Measurements from ENCODE around the gene IQSEC1.
A peak's percentile ranks its signal among the peaks of the same experiment; 100 is the strongest.

Gene IQSEC1

DNA sequence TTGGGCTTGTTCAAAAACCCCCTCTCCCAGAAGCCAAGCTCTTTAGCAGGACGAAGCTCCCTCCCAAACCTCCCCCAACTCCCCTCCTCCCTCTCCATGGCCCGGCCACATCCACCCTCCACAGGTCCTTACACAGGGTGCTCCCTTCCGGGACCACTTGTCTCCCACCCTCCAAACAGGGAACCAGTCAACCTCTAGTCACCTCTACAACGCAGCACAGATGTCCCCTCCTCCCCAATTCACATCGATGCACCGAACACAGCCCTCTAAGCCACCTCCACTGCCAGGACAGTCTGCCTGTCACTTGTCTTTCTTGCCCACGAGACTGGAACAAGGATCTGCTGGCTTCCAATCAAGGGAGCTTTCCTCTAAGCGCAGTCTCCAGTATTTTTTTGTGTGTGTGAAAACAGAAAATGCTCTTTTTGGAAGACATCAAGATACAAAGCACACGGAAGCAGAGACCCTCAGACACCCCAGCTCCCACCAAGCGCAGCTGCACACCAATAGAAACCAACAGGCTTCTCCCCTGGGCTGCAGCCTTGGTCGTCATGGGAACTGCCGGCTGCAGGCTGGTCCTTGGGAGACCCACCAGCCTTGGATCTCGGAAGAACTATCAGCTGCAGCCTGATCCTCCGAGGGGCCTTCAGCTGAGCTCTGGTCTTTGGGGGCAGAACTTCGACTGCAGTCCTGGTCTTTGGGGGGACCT lies 26.5 kb downstream of the IQSEC1 start:
- DNase-seq = no peak

DNA sequence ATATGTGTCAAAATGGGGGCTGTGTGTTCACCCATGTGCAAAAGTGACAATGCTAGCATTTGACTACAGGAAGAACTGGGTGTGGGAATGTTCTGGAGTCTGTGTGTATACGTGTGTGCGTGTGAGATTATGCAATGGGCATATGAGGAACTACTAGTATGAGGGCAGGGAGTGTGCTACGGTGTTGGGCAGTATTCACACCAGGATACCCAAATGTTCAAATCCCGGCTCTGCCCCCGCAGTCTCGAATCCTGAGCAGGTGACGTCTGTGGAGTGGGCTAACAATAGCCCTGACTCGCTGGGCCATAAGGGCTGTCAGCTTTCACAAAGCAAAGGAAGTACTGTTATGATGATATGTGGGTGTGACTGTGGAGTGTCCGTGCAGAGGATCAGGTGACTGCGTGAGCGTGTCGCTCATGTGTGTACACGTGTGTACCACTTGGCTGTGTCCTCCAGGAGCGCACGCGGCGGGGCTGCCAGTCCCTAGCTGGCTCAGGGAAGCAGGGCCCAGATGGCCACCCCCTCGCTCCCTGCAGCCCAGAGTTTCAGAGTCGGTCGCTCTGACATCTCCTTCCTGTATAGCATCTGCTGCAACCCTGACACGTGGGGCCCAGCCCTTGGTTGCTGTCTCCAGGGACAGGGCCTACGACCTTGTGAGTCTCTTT lies 27.2 kb downstream of the IQSEC1 start:
- no peak for DNase-seq

DNA sequence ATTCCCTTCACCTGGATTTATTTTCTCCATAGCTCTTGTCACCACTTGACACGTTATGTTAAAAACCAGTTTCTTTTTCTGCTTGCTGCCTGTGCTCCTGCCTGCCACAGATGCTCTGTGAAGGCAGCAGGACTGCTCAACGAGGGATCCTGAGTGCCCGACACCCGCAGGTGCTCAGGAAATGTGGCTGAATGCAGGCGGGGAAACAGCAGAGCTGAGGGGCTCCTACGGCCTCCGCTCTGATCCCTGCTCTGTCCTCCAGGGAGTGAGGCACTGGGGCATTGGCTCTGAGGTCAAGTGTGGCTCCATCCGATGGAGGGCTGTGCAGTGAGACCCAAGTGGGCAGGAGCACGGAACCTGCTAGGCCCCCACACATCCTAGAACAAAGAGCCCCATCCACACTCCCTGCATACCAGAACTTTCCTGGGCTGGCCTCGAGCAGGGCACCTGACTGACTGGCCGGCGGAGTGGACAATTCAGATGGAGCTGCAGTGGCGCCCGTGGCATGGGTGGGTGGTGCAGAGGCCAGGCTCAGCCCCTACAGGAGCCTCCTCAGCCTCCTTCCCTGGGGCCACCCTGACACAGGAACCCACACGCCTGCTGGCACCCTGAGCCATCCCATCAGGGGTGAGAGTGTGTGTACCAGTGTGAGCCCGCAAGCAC lies 27.9 kb downstream of the IQSEC1 start:
- no peak for DNase-seq

DNA sequence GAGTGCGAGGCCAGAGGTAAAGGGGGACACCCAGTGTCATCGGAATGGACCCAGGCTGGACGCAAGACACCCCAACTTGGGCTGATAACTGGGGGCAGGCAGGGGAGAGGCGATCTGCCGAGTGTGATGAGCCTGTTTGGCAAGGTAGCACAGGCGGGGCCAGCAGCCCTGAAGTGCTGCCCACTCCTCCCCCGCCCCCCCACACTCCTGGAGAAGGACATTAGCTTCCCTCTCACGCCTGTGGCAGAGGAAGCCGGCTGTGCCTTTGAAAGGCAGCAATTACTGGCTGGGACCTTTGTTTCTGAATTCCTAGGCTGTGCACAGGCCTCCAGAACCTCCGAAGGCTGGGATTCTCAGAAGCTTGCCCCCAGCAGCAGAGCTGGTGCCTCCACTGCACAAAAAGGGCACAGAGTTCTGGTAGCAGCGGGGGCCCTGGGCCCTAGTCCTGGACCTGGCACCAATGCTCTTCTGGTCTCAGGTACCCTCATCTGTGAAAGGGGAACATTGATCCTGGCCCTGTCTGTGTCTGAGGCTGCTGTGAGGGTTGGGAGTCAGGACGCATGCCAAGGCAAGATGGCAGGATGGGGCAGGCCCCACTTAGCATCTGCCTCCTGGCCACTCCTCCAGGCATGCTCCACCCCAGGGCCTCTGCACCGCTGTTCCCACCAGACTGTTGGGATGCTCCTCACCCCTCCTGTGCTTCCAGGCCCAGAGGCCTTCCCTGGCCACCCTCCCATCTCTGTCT lies 28.6 kb downstream of the IQSEC1 start:
- DNase-seq = no peak

DNA sequence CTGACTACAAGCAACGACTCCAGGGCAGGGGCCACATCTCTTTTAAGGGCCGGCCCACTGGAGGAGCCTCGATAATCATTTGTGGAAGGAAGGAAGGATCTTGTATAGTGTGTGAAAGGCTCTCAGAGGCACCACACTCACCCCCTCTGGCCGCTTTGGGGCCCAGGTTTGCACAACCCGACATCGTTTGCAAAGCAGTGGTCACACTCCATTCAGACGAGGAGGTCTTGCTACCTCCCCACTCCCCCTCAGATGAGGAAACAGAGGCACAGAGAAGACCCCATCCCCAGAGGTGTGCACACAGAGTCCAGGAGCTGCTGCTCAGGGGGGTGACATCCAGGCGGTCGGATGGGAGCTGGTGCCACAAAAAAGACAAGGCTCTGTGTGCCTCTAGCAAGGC lies 29.6 kb downstream of the IQSEC1 start:
- DNase-seq = no peak

DNA sequence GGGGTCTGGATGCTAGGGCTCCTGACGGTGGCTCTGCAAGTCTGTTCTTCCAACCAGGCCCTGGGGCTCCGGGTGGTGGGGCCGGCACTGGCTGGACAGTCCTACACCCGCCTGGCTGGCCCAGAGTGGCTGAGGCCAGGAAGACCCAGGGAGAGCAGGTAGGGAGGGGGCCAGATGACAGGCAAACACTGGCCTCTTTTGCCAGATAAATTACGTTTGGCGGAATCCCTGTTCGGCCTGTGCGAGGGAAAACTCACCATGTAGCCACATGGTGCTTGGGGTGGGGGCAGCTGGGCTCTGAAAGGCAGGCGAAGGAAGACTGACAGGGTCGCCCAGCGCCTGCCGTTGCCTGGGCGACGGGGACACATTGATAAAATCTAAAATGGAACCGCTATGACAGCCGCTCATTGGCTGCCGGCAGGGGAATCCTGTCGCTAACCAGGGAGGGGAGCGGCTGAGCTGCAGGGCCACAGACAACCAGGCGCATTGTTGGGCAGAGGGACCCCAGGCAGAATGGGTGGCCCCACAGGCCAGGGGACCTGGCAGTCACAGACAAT lies 30.4 kb downstream of the IQSEC1 start:
- DNase-seq = no peak

DNA sequence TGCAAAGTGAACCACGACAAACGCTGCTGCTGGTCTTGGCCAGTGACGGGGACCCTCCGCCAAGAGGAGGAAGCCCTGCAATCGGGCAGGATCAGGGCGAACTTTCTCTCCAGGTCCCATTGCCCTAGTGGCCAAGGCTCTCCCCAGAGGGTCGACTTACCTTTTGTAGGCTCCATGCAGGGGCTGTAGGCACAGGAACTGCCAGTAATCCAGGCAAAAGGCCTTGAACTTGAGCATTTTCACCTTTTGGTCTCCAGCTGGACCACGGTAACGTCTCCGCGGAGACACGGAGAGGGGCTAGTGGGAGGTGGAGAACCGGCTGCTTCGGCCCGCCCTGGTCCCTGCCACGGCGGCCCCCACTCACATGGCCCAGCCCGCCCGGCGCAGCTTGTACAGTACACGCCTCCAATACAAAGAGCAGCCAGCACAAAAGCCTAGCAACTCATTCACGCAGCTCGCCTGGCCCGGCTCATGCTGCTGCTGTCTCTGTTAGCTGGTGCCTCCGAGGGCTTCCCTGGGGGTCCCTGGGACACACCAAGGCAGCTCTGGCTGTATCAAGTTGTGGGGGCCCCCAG lies 31.0 kb downstream of the IQSEC1 start:
- DNase-seq = no peak

DNA sequence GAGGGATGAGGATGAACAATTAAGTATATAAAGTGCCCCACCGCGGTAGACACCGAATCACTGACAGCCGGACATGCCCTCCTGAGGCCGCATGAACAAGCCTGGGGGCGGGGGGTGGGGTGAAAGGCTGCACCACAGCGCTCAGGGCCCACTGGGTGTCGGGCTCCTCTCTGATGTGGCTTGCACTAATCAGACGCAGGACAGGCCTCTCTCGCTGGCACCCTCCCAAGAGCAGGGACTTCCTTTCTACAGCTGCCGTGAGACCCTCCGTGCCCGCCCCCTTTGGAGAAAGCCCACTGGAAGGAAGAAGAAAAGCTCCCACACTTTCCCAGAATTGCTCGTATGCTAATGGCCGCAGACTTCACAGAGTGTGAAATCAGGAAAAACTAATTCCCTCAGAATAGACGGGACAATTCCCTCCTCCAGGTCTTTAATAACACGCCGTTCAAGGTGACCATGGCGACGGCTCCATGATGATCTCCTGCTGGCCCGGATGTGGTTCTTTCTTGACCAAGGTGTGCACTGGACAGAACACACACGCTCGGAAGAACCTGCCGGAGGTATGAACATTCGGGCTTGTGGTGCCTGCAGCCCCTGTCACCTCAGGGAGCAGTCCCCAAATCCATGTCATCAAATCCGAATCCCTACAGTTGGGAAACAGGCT lies 32.0 kb downstream of the IQSEC1 start:
- no peak for DNase-seq

DNA sequence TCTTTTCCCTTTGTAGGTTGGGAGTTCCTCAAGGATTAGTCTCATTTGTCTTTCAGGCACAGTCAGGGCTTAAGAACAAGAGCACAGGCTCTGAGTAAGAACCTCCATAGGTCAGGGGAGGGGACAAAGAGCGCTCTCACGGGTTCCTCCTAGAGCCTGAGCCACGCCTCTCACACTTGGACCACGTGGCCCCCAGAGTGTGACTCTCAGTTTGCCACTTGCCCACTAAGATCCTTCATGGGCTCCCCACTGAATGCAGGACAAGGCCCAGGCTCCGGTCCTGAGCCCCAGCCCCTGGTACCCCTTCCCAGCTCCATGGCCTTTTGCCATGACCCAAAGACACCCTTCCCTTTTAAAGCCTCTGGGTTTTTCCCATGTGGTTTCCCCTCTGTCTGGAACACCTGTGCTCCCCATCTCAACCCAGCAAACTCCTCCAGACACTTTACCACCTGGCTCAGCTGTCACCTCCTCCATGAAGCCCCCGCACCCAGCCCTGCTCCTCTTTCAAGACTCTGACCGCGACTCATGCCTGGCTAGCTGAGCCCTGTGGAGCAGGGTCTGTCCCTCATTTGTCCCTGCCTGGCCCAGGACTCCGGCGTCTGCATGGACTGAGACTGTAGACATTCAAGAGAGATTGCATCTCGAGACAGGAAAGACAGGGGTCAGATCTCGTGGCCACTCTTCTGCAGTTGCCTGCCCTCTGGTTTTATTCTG lies 32.7 kb downstream of the IQSEC1 start:
- peak; percentile 32 for DNase-seq

DNA sequence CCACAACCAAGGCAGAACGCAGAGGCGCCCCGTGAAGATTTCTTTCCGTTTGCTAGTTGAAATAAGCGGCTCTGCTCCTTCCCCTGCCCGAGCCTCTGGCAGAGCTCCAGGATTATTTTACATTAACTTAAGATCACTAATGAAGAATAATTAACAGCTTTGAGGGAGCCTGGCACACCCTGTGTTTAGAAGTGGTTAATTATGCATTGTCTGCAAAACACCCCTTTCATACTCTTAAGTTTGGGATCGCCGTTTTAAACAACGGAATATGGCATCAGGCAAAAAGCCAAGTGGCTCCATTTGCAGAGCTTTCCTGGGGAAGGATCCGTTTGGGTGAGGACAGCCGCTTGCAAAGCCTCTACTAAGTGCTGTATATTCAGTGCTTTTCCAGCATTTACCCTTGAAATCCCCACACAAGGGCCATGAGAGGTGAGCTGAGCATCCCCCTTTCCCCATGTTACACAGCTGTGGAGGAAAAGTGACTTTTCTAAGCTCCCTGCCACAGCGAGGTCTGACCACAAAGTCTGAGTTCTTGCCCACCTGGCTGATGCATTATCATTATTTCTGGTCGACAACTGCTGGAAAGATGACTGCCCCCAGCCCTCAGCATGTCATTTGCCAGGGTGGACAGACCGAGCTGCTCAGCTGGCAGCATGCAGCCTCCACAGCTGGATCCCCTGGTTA lies 33.9 kb downstream of the IQSEC1 start:
- DNase-seq = no peak

DNA sequence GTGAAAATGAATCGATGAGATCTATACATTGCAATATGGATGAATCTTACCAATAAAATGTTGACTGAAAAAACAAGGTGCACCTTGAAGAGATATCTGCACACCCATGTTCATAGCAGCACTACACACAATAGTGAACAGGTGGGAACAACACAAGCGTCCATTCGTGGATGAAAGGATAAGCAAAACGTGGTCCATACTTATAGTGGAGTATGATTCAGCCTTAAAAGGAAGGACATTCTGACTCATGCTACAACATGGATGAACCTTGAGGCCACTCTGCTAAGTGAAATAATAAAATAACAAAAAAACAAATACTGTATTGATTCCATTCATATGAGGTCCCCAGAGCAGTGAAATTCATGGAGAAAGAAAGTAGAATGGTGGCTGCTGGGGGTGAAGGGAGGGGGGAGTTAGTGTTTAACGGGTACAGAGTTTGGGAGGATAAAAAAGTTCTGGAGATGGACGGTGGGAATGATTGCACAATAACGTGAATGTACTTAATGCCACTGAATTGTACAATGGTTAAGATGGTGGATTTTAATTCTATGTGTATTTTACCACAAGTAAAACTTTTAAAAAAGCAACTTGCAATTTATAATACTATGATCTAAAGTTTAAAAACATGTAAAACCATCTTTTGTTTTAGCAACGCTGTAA lies 35.6 kb downstream of the IQSEC1 start:
- no peak for DNase-seq

DNA sequence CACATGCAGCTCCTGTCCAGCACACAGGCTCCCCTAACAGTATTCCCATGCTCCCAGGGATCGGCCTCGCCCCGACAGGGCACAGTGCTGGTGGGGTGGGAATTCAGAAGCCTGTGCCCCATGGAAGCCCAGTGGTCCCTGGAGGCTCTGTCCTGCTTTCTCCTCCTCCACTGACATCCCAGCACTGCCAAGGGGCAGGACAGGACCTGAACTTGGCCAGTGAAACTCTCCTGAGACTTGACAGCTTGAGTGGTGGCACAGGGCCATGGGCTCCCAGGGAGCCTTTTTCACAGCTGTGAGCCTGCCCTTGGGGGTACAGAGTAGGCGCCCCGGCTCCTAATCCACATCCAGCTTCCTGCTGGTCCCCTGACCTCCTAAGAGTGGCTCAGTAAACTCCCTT lies 38.4 kb downstream of the IQSEC1 start:
- DNase-seq = no peak

DNA sequence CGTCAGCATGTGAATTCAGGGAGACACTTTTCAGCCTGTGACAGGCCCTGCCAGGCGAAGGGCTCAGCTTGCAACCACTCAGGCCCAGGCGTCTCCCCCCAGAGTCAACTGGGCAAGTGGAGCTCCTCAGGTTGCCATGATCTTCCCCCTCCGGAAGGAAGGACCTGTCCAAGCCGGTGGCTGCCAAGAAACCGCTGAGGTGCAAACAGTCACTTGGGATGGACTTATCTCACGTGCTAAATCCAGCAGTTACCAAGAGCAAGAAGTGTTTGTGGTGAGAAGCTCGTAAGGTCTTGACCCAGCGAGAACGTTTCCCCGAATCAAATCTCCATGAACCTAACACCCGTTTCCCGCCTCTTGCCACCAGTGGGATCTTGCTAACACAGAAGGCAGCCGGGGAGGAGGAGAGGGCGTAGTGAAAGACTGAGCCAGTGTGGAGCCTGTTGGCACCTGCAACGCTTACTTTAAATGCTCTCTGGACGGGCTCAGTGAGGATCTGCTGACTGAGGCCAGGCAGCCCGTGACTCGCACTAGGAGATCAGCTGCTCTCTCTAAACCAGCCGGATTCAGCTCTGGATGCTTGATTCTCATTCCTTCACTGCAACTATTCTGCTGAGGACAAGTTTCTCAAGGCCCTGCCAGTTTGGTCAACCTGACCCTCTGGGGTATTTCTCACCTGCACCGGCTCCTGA lies 39.0 kb downstream of the IQSEC1 start:
- no peak for DNase-seq

DNA sequence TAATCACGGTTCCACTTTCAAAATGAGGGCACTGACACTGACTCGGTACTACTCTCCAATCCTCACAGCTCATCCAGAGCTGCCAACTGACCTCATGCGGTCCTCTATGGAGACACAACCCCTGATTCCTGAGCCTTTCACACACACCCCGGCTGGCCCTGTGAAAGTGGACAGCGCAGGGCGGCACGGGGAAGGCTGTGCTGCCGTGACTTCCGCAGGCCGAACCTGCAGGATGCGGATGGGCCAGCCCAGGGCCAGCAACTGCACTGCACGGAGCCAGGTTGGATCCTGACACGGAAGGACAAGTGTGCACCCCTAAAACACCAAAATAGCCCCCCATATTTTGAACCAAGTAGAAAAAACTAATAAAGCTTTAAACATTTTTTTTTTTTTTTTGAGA lies 41.0 kb downstream of the IQSEC1 start:
- no peak for DNase-seq

DNA sequence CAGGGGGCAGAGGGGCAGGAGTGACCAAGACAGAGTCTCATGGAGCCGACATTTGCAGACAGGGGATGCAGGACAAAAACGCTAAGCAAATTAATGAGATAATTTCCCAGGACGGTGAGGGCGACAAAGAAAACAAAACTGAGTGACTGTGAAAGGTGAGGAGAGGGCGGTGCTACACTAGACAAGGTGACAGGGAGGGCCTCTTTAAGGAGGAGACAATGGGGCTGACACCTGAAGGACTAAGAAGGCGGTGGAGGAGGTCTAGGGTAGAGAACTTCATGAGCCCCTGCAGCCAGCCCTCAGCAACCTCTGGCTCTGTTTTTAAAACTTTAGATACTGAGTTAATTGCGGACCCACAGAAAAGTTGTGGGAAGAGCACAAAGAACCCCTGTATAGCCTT lies 41.6 kb downstream of the IQSEC1 start:
- no peak for DNase-seq

DNA sequence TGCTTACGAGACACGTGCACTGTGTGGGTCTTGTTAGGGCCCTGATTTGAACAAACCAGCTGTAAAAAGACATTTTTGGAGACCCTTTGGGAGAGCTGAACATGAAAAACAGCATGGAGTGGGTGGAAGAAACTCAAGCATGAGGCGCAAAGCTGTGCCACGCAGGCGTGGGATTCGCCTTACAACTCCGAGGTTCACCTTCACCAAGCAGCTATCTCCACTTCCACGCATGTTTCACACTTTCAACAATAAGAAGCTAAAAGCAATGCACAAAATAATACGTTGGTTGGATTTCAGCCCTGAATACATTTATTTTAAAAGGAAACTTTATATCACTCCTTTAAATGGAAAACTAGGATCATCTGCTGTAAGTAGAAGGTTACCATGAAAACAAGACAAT lies 42.5 kb downstream of the IQSEC1 start:
- no peak for DNase-seq

DNA sequence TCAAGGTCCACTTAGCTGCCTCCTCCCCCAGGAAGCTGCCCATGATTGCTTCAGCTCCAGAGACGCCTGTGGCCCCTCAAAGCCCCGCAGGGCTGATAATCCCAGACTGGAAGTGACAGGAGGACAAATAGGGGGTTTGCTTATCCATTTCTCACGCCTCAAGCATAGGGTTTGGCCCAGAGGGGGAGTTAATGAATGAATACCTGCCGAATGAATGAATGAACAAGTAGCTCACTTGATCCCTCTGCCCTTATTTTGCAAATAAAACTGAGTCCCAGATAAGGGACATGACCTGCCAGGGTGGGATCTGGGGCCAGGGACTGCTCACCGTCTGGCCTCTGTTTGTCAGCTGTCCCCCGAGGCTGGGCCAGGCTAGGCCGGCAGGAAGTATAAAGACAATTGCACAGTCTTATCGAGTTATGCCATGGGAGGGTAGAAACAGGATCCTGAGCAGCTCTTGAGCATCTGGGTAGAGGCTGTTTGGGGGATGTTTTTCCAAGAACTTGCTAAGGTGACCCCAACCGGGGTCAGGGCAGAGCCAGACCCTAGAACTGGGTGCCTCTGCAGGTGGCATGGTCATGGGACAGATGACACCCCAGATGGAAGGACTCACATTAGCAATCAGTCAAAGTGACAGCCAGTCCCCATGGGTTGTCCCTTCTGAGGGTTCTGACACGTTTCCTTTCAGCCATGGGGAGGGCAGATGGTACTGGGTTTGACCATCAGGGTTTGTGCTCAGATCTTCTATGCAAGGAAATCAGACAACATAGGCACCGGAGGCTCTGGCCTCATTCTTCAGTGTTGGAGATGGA lies 45.0 kb downstream of the IQSEC1 start:
- no peak for DNase-seq

DNA sequence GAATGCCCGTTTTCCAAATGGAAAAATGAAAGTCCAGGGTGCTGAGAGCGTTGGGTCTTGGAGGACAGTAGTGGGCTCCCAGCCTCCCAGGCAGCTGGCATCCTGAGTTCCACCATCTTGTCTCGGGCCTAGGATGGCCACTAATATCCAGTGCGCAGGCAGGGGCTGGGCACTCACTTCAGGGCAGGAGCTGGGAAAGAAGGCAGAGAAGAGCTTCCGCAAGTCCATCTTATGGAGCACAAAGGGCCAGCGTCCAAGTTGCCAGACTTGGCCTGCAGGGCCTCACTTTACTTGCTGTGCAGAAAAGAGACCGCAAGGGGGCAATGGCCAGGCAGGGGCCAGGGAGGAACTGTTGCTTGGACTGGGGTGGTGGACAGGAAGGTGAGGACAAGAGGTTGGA lies 46.1 kb downstream of the IQSEC1 start:
- DNase-seq = no peak

DNA sequence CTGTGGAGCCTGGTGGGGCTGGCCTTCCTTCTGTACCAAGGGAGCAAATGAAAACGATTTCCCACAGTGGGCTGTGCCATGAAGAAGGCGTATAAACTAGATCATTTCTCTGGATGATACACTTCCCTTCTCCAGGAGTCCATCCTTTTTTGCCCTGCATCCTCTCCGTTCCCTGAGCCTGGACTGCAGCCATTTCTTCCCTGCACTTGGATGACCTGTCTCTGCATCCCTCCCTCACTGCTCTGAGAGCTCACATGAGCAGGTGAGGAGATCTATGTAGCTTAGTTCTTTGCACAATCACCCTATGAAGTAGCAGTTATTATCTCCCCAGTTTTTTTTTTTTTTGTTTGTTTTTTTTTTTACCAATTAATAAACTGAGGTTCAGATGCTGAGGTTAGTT lies 46.7 kb downstream of the IQSEC1 start:
- DNase-seq = no peak

All from stimulated activated CD4-positive, alpha-beta T cell treated with anti-CD3 and anti-CD28 coated beads, Interleukin-4, amount 100 ng/mL, for 24 hours (primary cell).